Thoracic aorta (tissue), 2 donors: ENCODE measurements around the gene VSTM2B. TPM values are rescaled to one million over a fixed set of nuclear protein-coding genes. Genes with fewer than 3 reads are reported as not detected.

Experiments used
- ATAC-seq: fragments of 150-250 bp; one replicate; pipeline ENCODE4 v1.8.0; 2017; ENCODE audit warnings: low read depth; ENCODE audit not compliant: insufficient number of reproducible peaks, low FRiP score
- DNase-seq: peaks from one replicate; pipeline ENCODE4 v3.0.0-alpha.2; 2020; ENCODE audit warnings: low spot score
- H3K27ac ChIP-seq, 2 donors: fragments of 200-600 bp; sonication (generic); 1 replicate in 1 of 2; 2 replicates in 1 of 2; pipeline ENCODE4 v1.5.1; 2016; ENCODE audit warnings: mild to moderate bottlenecking in 2 of 2, moderate library complexity in 2 of 2
- H3K27me3 ChIP-seq: fragments of 200-600 bp; sonication (generic); replicated peaks from 2 replicates; pipeline ENCODE4 v1.6.0; 2016; ENCODE audit warnings: mild to moderate bottlenecking; ENCODE audit not compliant: insufficient read depth
- H3K36me3 ChIP-seq: fragments of 200-600 bp; sonication (generic); one replicate; pipeline ENCODE4 v1.5.1; 2016
- H3K4me1 ChIP-seq, 2 donors: fragments of 200-600 bp; sonication (generic); 1 replicate in 1 of 2; 2 replicates in 1 of 2; pipeline versions ENCODE4 v1.5.1 to v1.6.0; 2016; ENCODE audit warnings: low read depth in 2 of 2, mild to moderate bottlenecking in 1 of 2; ENCODE audit not compliant: control insufficient read depth in 1 of 2
- H3K4me3 ChIP-seq: fragments of 200-600 bp; sonication (generic); 2 replicates; pipeline ENCODE4 v1.5.1; 2016; ENCODE audit warnings: mild to moderate bottlenecking
- H3K9me3 ChIP-seq: fragments of 200-600 bp; sonication (generic); 2 replicates; pipeline ENCODE4 v1.5.1; 2016
- CTCF ChIP-seq: fragments of 200-600 bp; sonication (generic); IDR thresholded peaks from one replicate; pipeline ENCODE4 v1.5.1; 2019; ENCODE audit warnings: antibody characterized with exemption
- total RNA-seq, 2 donors: library from RNA; depleted of rRNA; stranded (reverse); fragments of >200 nt; gene quantifications; one replicate each; pipeline versions ENCODE4 v1.1.0 to v1.2.3, GENCODE V29; 2016

The VSTM2B gene
- total RNA-seq, 2 donors from 2014 or later, result not detected

DNA sequence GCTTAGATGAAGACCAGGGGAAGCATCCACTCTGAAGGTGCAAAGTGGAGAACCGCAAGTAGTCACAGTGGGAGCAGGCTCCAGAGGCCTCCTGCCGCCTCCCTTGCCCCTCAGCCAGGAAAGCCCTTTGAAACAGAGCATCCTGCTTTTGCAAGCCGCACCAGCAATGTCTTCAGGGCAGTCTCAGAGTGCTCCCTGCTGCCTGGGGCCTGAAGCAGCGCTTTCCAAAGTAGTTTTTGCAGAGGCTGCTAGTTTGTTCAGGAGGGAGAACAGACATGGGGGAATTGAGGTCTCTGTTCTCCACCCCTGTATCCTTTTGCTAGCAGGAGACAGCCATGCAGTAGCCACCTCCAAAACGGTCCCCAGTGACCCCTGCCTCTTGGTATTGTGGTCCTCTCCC is 64.5 kb downstream of the VSTM2B start:
- H3K9me3 ChIP-seq, result no peaks in the 10 kb centered on the region
- no peaks in the 10 kb centered on the region for H3K4me1 ChIP-seq
- ATAC-seq (no peak), DNase-seq (no peak)
- H3K27me3 ChIP-seq, result no peaks in the 10 kb centered on the region
- H3K4me3 ChIP-seq, result no peak overlapping the region
- H3K36me3 ChIP-seq, result no peaks in the 10 kb centered on the region
- TF ChIP-seq CTCF, result no peak
- H3K27ac ChIP-seq, result no peak overlapping the region

DNA sequence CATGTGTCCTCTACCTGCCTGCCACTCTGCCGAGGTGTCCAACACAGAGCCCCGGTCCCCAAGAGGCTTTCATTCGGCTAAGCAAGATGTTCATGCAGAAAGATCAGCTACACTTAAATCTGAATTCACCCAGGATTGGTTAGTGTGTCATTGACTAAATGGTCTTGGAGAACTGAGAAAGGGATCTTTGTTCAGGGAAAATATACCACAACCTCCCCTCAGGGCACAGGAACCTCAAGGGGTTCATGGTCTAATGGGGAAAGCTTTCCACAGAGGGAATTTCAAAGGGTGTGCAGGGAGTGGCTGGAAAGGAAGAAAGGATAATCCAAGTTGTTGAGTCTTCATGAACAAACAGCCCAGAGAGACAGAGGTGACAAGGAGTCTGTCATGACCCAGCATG is 65.9 kb downstream of the VSTM2B start:
- no peaks in the 10 kb centered on the region for H3K9me3 ChIP-seq
- ATAC-seq (no peak), DNase-seq (no peak)
- H3K27me3 ChIP-seq, result no peaks in the 10 kb centered on the region
- no peak for TF ChIP-seq CTCF
- H3K4me1 ChIP-seq, result no peaks in the 10 kb centered on the region
- no peak overlapping the region for H3K27ac ChIP-seq
- no peaks in the 10 kb centered on the region for H3K36me3 ChIP-seq
- H3K4me3 ChIP-seq, result no peak overlapping the region

- no peaks in the 10 kb centered on the region for H3K9me3 ChIP-seq
- H3K4me3 ChIP-seq, result no peak overlapping the region
- H3K27me3 ChIP-seq, result no peaks in the 10 kb centered on the region
- no peaks in the 10 kb centered on the region for H3K36me3 ChIP-seq
- DNase-seq, result no peak
- no peak for TF ChIP-seq CTCF
- H3K27ac ChIP-seq, result no peak overlapping the region
- no peak for ATAC-seq
- H3K4me1 ChIP-seq, result no peaks in the 10 kb centered on the region
These were observed 68.1 kb downstream of the VSTM2B start for GRCh38 chr19:29593869-29594268.

- Histone ChIP-seq H3K27ac (no peak overlapping the region), H3K4me3 (no peak overlapping the region), H3K4me1 (no peaks in the 10 kb centered on the region), H3K9me3 (no peaks in the 10 kb centered on the region), H3K27me3 (no peaks in the 10 kb centered on the region), H3K36me3 (no peaks in the 10 kb centered on the region)
- ATAC-seq (no peak), DNase-seq (no peak)
- no peak for TF ChIP-seq CTCF
These were observed 70.4 kb downstream of the VSTM2B start for GRCh38 chr19:29596080-29596727.

- Histone ChIP-seq H3K27ac (no peak overlapping the region), H3K27me3 (no peaks in the 10 kb centered on the region), H3K9me3 (no peaks in the 10 kb centered on the region), H3K4me1 (no peaks in the 10 kb centered on the region), H3K36me3 (no peaks in the 10 kb centered on the region), H3K4me3 (no peak overlapping the region)
- ATAC-seq (no peak), DNase-seq (no peak)
- no peak for TF ChIP-seq CTCF
These were observed 71.2 kb downstream of the VSTM2B start for GRCh38 chr19:29596885-29597525.
